GM18861 (cell line): ENCODE results near the gene ALG8.
"Not testable (repeated sequence)": the region's sequence is repeated elsewhere in the genome, so short reads cannot be mapped to it uniquely, and the experiment has no call there.

Experiments
- ATAC-seq: cut with Tn5 transposase; IDR thresholded peaks from one replicate; pipeline ENCODE4 v1.9.1; 2021; ENCODE audit not compliant: unreplicated experiment

The ALG8 gene

DNA sequence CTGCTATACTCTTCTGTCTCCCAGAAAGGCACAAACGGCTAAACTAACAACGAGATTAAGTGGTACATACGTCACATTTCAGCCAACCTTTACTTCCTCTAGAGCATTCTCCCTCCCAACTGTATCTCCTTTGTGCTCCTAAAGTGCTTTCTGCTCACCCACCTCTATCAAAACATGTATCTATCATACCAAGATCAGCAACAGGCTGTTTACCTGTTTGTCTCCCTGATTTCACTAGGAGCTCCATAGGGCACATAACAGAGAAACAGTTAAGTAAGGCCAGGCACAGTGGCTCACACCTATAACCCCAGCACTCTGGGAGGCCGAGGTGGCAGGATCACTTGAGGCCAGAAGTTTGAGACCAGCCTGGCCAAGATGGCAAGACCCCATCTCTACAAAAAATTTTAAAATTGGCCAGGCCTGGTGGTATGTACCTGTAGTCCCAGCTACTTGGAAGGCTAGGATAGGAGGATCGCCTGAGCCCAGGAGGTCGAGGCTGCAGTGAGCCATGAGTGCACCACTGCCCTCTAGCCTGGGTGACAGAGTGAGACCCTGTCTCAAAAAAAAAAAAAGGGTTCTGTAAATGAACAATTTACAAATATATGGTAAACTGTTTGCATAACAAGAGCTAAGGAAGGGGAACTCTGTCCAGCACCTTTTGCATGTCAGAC, 62.6 kb downstream of the ALG8 start:
- ATAC-seq = no peak

DNA sequence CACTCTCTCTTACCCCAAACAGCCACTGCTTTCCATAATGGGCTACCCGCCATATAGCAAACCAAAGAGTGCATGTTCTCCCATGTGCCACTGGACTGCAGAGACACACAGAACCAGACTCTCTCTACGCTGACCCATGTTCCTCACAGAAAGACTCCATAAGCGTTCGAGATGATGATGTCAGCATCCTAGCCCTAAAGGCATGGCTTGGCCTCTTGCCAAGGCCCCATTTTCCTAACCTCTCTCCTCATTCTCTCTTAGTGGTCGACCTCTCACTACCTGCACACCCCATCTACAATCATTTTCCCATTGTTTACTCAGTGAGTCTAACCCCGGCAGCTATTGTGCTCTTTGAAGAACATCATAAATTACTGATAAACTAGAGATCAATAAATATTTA, 64.7 kb downstream of the ALG8 start:
- no peak for ATAC-seq

DNA sequence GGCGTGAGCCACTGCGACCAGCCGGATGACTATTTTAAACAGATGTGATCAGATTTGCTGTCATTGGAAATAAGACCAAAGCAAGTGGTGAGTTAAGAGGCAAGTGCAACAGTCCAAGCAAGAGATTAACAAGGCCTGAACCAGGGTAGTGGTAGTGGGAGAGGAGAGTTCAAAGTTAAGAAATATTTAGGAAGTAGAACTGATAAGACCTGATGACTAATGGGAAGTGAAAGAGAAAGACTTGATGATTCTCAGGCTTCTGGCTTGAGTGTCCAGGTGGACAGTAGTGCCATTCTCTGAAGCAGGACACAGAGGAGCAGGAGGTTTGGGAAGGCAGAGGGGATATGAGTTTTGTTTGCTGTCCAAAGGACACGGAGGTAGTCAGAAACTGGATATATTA, 67.0 kb downstream of the ALG8 start:
- ATAC-seq = no peak

GRCh38 chr11:78071717-78072116, 67.7 kb downstream of the ALG8 start:
- ATAC-seq = no peak

DNA sequence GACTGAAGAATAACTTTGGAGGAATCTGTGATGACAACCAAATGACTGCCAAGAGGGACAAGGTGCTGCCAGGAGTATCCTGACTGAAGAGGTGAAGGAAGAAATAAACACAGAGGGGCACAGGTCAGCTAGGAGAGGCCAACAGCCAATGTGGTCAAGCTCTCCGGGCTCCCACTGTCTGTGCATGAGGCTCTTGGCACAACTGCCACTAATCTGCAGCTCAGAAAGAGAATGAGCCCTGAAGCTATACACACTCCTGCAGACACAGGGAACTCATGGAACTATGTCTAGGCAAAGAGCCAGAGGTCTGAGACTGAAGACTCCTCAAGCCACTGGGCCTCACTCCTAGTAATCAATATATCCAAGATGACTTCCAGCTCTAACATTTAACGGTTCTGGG, 68.8 kb downstream of the ALG8 start:
- no peak for ATAC-seq

DNA sequence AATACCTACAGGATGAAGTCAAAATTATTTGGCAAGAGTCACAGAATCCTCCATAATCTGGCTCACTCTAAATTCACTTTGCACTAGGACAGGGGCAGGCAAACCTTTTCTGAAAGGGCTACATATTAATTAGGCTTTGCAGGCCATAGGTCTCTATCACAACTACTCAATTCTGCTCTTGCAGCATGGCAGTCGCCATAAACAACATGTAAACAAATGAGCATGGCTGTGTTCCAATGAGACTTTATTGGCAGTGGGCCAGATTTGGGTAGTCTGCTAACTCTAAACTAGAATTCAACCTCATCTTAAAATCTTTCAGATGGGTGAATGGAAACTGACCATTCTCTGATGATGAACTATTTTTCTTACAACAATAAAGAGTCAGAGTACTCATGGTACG, 70.0 kb downstream of the ALG8 start:
- no peak for ATAC-seq

DNA sequence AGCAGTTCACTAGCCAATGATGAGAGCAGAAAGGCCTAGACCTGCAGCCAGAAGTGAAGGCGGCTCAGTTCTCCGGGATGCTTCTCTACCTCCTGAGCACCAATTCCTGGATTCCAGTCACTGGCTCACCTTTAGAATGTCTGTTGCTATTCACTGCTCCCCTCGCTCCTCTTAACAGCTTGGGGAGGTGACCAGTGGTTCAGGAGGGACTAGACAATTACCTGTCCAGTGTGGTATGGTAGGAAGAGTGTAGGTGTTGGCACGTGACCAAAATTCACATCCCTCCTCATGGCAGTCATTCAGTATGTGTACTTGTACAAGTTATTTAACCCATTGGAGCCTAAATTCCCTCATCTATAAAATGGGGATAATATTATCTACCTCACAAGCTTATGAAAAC, 71.7 kb downstream of the ALG8 start:
- no peak for ATAC-seq

DNA sequence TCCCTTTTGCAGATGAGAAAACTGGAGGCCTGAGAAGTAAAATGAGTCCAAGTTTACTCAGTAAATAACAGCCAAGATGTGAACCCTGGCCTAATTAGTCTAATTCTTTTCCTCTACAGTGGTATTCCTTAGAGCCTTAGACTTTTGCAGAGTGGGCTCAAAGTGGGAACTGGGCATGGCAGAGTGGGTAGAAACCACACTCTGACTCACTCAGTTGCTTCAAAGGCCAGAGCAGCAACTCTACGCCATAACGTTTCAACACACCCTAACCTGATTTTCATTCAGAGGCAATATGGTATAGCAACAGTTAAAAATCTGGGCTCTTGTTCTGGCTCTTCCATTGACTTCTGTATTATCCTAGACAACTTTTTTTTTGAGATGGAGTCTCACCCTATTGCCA, 73.0 kb downstream of the ALG8 start:
- ATAC-seq = no peak

DNA sequence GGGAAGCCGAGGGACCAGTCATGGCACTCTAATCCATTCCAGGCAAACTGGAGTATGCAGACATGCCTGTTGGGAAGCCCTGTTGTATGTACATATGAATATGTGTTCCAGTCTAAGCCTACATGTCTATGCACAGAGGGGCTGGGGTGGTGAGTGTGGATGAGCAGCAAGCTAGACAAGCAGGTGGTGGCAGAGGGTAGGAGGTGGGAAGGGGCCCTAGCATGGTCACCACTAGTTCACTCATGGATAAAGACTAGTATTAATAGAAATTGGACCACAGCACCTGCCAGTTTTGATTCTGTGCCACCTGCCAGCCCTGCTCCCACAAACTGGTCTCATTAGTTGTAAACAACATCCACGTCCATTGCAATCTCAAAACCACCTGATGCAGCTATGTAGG, 74.2 kb downstream of the ALG8 start:
- ATAC-seq = no peak

DNA sequence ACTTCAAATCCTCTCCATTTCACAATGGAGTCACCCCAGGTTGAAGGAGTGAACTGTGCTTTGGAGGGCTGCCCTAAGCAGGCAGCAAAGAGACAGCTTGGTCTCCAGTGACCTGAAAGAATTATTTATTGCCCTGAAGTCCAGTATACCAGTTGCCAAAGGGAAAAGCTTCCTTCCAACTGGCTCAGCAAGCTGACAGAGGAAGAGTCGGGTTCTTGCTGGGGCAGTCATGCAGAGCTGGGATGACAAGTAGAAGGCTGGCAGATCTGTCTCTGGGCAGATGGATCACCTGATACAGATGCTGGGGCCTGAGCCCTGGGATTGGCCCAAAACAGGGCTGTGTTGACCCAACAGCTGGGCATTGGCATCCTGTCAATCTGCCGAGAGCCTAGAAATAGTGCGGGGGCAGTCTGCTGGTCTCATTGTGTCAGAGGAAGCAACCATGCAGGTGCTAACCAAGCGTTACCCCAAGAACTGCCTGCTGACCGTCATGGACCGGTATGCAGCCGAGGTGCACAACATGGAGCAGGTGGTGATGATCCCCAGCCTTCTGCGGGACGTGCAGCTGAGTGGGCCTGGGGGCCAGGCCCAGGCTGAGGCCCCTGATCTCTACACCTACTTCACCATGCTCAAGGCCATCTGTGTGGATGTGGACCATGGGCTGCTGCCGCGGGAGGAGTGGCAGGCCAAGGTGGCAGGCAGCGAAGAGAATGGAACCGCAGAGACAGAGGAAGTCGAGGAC, 75.8 kb downstream of the ALG8 start, which contains the start of gene THRSP:
TSS of gene THRSP (plus strand) at position 422 of the 742 bp plus-strand sequence. CDS start at position 443, 21 bp downstream.
- ATAC-seq = no peak

DNA sequence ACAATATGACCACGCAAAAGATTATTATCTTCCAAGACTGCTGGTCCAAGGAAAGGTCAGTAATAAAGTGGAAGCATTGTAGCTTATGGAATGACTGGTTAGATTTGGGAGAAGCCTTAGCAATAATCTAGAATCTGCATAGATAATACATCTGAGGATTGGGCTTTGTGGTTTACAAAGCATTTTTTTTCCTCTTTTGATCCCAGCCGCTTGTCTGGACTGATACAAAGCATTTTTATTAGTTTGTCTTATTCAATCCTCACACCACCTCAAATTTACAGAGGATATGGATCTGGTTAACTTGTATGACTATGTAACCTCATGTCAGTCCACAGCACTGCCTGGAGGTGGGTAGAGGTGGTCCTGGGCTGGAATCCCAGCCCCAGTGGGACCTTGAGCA, 76.8 kb downstream of the ALG8 start:
- no peak for ATAC-seq

- no peak for ATAC-seq
These were observed 77.5 kb downstream of the ALG8 start for GRCh38 chr11:78061921-78062311.

DNA sequence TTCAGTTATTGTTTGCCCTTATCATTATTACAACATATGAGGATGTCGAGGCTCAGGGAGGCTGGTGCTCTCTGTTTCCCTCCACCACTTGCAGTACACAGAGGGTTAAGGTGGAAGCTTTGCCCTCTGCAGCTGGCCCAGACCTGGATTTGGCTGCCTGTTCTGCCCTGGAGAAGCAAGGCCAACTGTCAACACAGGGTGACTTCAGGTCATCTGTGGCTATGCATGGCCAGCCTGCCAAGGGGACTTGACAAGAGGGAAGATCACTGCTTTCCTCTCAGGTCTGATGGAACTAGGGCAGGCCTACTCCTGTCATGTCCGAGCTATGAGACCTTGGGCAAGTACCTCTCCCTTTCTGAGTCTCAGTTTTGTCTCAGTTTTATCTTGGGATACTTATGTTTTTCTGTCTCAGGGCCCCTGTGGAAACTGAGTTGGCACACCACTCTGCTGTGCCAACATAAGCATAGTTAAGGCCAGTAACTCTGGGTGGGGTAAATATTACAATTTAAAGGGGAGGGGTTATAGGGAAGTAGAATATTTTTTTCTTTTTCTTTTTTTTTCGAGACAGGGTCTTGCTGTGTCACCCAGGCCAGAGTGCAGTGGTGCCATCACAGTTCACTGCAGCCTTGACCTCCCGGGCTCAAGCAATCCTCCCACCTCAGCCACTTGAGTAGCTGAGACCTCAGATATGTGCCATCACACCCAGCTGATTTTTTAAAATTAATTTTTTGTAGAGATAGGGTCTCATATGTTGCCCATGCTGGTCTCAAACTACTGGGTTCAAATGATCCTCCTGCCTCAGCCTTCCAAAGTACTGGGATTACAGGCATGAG, 78.1 kb downstream of the ALG8 start:
- ATAC-seq = no peak

- ATAC-seq = no peak
These were observed 78.9 kb downstream of the ALG8 start for GRCh38 chr11:78060533-78060932.

DNA sequence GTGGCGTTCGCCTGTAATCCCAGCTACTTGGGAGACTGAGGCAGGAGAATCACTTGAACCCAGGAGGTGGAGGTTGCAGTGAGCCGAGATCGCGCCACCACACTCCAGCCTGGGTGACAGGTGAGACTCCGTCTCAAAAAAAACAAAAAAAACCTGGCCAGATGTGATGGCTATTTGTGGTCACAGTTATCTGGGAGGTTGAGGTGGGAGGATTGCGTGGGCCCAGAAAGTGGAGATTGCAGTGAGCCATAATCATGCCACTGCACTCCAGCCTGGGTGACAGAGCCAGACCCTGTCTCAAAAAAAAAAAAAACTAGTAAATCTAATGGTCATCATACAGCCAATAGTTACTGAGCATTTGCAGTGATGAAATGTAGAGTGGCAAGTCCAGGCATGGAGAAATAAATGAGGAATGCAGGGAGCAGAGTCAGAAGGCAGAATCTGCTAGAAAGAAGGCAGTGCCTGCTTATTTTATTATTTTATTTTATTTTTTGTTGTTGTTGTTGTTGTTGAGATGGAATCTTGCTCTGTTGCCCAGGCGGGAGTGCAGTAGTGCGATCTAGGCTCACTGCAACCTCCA, 79.6 kb downstream of the ALG8 start:
- not testable (repeated sequence) for ATAC-seq

GRCh38 chr11:78057462-78058055, 81.9 kb downstream of the ALG8 start:
- no peak for ATAC-seq

DNA sequence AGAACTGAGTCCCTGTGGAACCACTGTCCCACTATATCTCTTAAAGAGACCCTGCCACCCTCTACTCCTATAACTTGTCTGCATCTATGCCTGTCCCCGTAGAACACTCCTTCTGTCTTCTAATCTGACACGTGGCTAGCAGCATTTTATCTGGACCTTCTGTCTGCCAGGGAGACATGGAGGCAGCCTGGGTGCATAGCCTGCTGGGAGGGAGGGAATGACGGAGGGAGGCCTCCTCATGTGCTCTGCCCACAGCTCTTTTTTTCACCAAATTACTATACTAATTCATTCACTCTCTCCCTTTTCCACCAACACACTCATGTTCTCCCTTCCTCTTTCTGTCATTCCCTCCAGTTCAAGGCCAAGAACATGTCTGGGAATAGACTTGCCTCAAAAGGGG, 83.3 kb downstream of the ALG8 start:
- ATAC-seq = no peak

GRCh38 chr11:78054971-78055370, 84.5 kb downstream of the ALG8 start:
- no peak for ATAC-seq

DNA sequence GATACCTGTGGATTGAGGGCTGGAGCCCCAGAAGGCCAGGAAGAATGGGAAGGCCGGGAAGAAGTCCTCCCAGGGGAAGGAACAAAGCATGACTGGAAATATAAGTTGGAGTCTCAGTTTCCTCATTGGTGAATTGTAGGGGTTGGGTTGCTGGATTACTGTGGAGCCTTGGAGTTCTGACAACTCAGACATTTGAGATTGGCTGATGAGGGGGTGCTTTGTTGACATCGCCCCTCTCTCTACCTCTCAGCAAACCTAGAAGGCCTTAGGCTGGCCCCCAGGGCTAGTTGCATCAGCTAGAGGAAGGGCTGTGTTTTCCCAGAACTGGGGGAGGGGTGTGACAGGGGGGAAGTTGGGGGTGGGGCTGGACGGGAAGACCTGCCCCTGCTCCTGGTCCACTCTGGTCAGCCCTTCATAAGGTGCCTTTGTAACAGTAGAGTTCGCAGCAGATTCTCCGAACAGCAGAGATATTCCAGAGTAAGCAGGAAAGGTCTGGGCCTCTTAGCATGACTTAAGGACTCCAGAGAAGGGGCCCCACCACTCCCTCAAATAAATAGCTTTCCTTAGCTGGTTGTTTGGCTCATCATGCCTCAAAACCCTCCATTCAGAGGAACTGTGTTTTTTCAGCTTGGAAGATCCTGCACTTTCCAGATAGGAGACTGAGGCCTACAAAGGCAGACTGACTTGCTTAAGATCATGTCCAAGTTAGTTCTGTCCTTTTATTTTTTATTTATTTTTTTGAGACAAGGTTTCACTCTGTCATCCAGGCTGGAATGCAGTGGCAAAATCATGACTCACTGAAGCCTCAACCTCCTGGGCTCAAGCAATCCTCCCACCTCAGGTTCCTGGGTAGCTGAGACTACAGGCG, 88.2 kb downstream of the ALG8 start:
- no peak for ATAC-seq
